ENCODE results near the gene LTA.

DNA sequence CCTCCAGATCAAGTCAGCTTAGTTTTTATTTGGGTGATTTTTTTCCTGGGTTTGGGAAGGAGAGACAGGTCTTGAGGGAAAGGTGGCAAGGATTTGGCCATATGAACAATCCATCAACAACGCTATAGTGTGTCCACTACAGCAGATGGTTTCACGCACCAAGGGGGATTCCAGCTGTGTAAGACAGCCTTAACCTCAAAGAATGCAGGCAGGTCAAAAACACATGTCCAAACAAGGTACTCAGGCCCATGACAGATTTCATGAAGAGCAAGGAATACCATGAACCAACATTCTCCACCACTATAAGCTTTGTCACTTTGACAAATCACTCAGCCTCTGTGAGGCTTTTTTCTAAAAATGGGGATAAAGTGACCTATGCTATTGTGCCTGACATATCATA lies 44.9 kb downstream of the LTA start:
- TF ChIP-seq POLR2A (IDR thresholded peaks at IDR 0.05; ENCODE audit: borderline replicate concordance, extremely low read depth, insufficient read depth, insufficient read length) (no peak), EZH2 (IDR thresholded peaks at IDR 0.05) (no peak), ZNF274 (IDR thresholded peaks at IDR 0.05; ENCODE audit: low read depth, low read length) (no peak)
- TF ChIP-seq, protein P1, sequence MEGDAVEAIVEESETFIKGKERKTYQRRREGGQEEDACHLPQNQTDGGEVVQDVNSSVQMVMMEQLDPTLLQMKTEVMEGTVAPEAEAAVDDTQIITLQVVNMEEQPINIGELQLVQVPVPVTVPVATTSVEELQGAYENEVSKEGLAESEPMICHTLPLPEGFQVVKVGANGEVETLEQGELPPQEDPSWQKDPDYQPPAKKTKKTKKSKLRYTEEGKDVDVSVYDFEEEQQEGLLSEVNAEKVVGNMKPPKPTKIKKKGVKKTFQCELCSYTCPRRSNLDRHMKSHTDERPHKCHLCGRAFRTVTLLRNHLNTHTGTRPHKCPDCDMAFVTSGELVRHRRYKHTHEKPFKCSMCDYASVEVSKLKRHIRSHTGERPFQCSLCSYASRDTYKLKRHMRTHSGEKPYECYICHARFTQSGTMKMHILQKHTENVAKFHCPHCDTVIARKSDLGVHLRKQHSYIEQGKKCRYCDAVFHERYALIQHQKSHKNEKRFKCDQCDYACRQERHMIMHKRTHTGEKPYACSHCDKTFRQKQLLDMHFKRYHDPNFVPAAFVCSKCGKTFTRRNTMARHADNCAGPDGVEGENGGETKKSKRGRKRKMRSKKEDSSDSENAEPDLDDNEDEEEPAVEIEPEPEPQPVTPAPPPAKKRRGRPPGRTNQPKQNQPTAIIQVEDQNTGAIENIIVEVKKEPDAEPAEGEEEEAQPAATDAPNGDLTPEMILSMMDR (IDR thresholded peaks at IDR 0.05 in 2 of 3, conservative IDR thresholded peaks at IDR 0.05 in 1 of 3; ENCODE audit: borderline replicate concordance in 1 of 3, insufficient read depth in 1 of 3, low read depth in 2 of 3, low read length in 2 of 3): no peak
